Left ventricle myocardium inferior (tissue), 1 donor: ENCODE measurements around the gene CREB3. TPM values are rescaled to one million over a fixed set of nuclear protein-coding genes. Genes with fewer than 3 reads are reported as not detected.
A peak's percentile ranks its signal among the peaks of the same experiment; 100 is the strongest.

Experiments used
- DNase-seq: peaks from one replicate; pipeline ENCODE4 v3.0.0-alpha.2; 2020
- H3K27ac ChIP-seq: fragments of 200-600 bp; replicated peaks from 2 replicates; pipeline ENCODE4 v1.8.0; 2021
- H3K27me3 ChIP-seq: fragments of 200-600 bp; 2 replicates; pipeline ENCODE4 v1.8.0; 2021; ENCODE audit warnings: low read depth
- H3K36me3 ChIP-seq: fragments of 200-600 bp; 2 replicates; pipeline ENCODE4 v1.8.0; 2021
- H3K4me1 ChIP-seq: fragments of 200-600 bp; 2 replicates; pipeline ENCODE4 v1.8.0; 2021
- H3K4me3 ChIP-seq: fragments of 200-600 bp; 2 replicates; pipeline ENCODE4 v1.8.0; 2021; ENCODE audit warnings: mild to moderate bottlenecking, moderate library complexity
- H3K9me3 ChIP-seq: fragments of 200-600 bp; replicated peaks from 2 replicates; pipeline ENCODE4 v1.8.0; 2021
- intact Hi-C: fragments of 100-400 bp; cut with micrococcal nuclease; formaldehyde crosslinking; loops from one replicate; pipeline ENCODE4 v1.11.0; 2022
- total RNA-seq: library from RNA; stranded (reverse); fragmentation: NEBNext Ultra II Directional; extraction: Animal tissue kit (Norgen Biotek cat#: 25700); gene quantifications from one replicate; pipeline ENCODE4 v1.2.1, GENCODE V29; 2021
- TF ChIP-seq, protein P1 (sequence below): fragments of 200-600 bp; IDR thresholded peaks from 2 replicates; pipeline ENCODE4 v1.8.0; 2021; ENCODE audit warnings: antibody characterized with exemption, mild to moderate bottlenecking, borderline replicate concordance
- donor health status: DM: no; HTN: yes; CAD: no; lungs with severe emphysema.

Gene CREB3
- total RNA-seq, 1 donor from 2014 or later, result 20.6 TPM

DNA sequence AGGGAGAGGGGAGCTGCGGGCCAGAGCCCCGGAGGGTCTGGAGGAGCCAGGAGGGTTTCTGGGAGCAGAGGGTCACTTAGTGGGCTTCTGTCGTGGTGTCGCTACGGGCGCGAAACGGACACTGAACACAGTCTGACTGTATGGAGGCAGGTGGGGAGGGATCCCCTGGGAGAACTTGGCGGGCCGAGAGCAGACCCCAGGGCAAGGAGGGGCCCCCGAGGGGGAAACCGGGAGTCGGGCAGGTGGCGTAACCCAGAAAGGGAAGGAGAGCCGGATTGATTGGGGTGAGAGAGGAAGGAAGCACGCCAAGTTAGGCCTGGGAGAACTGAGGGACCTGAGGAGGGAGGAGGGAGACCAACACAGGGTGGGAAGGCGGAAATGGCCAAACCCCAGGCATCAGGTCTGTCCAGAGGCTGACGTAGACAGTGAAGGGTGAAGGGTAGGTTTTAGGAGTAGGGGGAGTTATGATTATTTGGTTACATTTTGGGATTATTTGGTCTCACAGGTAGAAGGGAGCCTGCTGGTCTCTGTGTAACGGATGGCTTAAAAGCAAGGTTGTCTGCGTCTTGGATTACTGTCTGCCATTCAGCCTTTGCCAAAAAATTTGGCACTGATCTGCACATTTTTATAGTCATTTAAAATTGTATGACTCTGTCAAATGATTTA lies 24.9 kb downstream of the CREB3 start:
- DNase-seq, result peak; percentile 31
- intact Hi-C loops, result no loop called here
- no peaks in the 10 kb centered on the region for H3K27me3 ChIP-seq
- peaks cover 30% of the 10 kb centered on the region for H3K4me1 ChIP-seq
- H3K4me3 ChIP-seq, result peak overlapping the region; percentile 74
- H3K9me3 ChIP-seq, result no peaks in the 10 kb centered on the region
- TF ChIP-seq, protein P1, sequence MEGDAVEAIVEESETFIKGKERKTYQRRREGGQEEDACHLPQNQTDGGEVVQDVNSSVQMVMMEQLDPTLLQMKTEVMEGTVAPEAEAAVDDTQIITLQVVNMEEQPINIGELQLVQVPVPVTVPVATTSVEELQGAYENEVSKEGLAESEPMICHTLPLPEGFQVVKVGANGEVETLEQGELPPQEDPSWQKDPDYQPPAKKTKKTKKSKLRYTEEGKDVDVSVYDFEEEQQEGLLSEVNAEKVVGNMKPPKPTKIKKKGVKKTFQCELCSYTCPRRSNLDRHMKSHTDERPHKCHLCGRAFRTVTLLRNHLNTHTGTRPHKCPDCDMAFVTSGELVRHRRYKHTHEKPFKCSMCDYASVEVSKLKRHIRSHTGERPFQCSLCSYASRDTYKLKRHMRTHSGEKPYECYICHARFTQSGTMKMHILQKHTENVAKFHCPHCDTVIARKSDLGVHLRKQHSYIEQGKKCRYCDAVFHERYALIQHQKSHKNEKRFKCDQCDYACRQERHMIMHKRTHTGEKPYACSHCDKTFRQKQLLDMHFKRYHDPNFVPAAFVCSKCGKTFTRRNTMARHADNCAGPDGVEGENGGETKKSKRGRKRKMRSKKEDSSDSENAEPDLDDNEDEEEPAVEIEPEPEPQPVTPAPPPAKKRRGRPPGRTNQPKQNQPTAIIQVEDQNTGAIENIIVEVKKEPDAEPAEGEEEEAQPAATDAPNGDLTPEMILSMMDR, result no peak
- peak overlapping the region; percentile 88 for H3K27ac ChIP-seq
- H3K36me3 ChIP-seq, result peaks cover 27% of the 10 kb centered on the region

DNA sequence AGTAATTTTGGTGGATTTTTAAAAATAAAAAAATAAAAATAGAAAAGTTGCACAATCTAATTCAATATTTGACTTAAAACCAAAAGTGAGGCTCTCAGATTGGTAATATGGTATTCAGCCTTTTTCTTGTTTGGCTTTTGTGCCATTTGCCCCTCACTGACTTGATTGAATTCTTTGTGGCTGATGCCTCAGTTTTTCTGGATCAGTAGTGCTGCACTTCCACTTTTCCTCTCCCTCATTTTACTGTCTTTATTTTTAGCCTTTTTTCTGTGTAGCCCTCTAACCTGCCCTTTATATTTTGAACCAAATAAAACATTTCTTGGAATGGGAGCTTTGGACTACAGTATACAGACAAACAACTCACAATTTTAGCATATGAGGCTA lies 25.4 kb downstream of the CREB3 start:
- peak overlapping the region; percentile 88 for H3K27ac ChIP-seq
- H3K4me1 ChIP-seq, result peaks cover 30% of the 10 kb centered on the region
- intact Hi-C loops, result no loop called here
- TF ChIP-seq, protein P1, result no peak
- no peaks in the 10 kb centered on the region for H3K9me3 ChIP-seq
- peak overlapping the region; percentile 74 for H3K4me3 ChIP-seq
- no peak for DNase-seq
- no peaks in the 10 kb centered on the region for H3K27me3 ChIP-seq
- peaks cover 23% of the 10 kb centered on the region for H3K36me3 ChIP-seq

DNA sequence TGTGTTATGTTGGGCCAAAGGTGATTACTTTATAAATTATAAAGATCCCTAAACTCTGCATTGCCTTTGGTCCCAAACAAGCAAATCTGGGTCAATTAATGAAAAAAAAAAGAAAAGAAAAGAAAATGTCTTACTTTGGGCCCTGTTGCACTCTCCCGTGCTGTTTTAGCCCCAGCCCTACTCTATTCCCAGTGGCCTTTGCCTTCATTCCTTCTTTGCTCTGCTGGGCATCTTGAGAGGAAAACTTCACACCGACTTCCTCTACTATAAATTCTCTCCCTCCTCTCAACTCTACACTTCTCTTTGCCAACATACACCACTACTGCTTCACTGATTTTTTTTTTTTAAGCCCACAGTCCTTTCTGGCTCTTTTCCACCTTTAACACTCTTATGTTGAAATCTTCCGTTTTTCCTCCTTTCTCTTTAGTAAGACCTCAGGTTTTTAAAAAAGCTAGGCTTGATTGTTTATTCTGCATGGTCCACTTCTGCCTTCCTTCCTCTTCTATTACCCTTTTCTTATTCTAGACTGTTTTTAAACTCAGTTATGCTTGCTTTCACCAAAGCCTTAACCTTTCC lies 26.1 kb downstream of the CREB3 start:
- Histone ChIP-seq H3K36me3 (peaks cover 16% of the 10 kb centered on the region), H3K27ac (peak overlapping the region; percentile 88), H3K27me3 (no peaks in the 10 kb centered on the region), H3K9me3 (no peaks in the 10 kb centered on the region), H3K4me1 (peaks cover 30% of the 10 kb centered on the region), H3K4me3 (no peak overlapping the region)
- no peak for DNase-seq
- TF ChIP-seq, protein P1, result no peak
- intact Hi-C loops, result no loop called here

DNA sequence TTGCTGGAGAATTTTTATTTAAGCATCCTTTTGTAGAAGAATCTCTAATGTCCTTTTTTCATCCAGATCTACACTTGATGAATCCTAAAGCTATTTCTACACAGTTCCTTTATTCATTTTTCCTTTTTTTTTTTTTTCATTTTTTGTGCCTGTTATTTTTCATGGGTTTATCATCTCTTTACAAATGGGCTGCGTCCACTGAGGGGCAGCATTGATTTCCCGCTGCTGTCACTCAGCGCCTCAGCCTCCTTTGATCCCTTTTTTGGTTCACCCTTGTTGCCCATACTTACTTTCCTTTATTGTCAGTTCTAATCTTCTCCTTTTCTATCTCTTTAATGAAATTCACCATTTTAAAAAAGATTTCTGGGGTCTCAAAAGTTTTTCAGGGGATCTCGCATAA lies 27.3 kb downstream of the CREB3 start:
- no peak overlapping the region for H3K4me3 ChIP-seq
- intact Hi-C loops, result no loop called here
- no peak for DNase-seq
- H3K27me3 ChIP-seq, result no peaks in the 10 kb centered on the region
- peaks cover 3% of the 10 kb centered on the region for H3K36me3 ChIP-seq
- TF ChIP-seq, protein P1, result no peak
- H3K27ac ChIP-seq, result no peak overlapping the region
- H3K4me1 ChIP-seq, result peaks cover 30% of the 10 kb centered on the region
- H3K9me3 ChIP-seq, result no peaks in the 10 kb centered on the region

DNA sequence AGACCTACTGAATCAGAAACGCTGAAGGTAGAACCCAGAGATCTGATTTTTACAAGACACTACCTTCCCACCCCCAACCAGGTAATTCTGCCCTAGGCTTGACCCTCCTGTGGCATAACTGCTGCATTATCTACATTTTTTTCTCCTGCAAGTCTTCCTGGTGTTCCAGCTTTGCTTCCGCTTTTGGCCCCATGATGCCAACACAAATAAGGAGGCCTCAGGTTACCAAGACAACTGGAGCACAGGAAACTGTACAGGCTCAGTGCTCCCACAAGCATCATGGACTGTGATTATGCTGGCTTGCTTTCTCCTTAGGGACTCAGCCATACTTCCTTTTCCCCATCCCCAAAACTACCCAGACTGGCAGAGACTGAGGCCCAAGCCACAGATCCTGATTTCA lies 28.2 kb downstream of the CREB3 start:
- Histone ChIP-seq H3K36me3 (no peaks in the 10 kb centered on the region), H3K27me3 (no peaks in the 10 kb centered on the region), H3K9me3 (no peaks in the 10 kb centered on the region), H3K27ac (peak overlapping the region; percentile 5), H3K4me1 (peaks cover 30% of the 10 kb centered on the region), H3K4me3 (no peak overlapping the region)
- TF ChIP-seq, protein P1, result no peak
- DNase-seq, result no peak
- intact Hi-C loops, result no loop called here
